ENCODE results near the gene RAB40B.

GRCh38 chr17:82665217-82665616, 33.3 kb downstream of the RAB40B start:
- TF ChIP-seq CTCF (IDR thresholded peaks at IDR 0.05 in 4 of 5, conservative IDR thresholded peaks at IDR 0.05 in 1 of 5) (no peak), POLR2A (IDR thresholded peaks at IDR 0.05) (no peak)

Data from gastrocnemius medialis (tissue), 4 donors.